Measurements from ENCODE around the gene SEMA4D. TPM values are rescaled to one million over a fixed set of nuclear protein-coding genes. Genes with fewer than 3 reads are reported as not detected.

The SEMA4D gene
- total RNA-seq, 2 donors from 2014 or later, result 42.8 to 51.0 TPM

DNA sequence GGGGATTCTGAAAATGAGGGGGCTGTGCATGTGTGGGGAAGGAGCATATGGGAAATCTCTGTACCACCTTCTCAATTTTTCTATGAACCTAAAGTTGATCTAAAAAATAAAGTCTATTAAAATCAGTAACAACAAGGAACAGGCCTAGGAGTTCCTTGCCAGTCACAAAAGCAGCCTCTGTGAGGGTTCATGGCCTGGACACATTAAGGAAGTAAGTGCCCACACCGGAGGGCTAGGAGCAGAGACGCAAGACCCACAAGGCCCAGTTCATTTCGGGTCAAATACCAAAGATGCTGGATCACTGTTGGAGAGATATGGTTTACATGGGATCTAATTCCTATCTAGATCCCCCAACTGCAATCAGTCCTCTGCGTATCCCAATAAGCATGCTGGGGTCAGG lies 88.4 kb downstream of the SEMA4D start:
- Mint-ChIP-seq H3K4me3 (no peak overlapping the region), H3K36me3 (ENCODE audit: low read depth) (peaks cover 12% of the 10 kb centered on the region), H3K27ac (no peak overlapping the region), H3K9me3 (peaks cover 10% of the 10 kb centered on the region), H3K27me3 (ENCODE audit: insufficient read depth) (no peaks in the 10 kb centered on the region), H3K4me1 (peaks cover 12% of the 10 kb centered on the region)
- no peak overlapping the region for H3K9ac ChIP-seq (ENCODE audit: extremely low read depth, low read length, poor library complexity, severe bottlenecking)
- no peaks in the 10 kb centered on the region for H3K36me3 ChIP-seq (ENCODE audit: control insufficient read depth, insufficient read depth, low read length)
- H3K27me3 ChIP-seq (ENCODE audit: control insufficient read depth, insufficient read depth, low read length, poor library complexity, severe bottlenecking), result no peaks in the 10 kb centered on the region
- WGBS, 2 experiments (ENCODE audit: insufficient coverage in 1 of 2, insufficient read length in 1 of 2), result 93 to 100% methylated on average over 4 of the region's 4 CpGs
- no peaks in the 10 kb centered on the region for H3K4me1 ChIP-seq (ENCODE audit: control insufficient read depth, insufficient read depth, low read length)
- TF ChIP-seq, protein P1, sequence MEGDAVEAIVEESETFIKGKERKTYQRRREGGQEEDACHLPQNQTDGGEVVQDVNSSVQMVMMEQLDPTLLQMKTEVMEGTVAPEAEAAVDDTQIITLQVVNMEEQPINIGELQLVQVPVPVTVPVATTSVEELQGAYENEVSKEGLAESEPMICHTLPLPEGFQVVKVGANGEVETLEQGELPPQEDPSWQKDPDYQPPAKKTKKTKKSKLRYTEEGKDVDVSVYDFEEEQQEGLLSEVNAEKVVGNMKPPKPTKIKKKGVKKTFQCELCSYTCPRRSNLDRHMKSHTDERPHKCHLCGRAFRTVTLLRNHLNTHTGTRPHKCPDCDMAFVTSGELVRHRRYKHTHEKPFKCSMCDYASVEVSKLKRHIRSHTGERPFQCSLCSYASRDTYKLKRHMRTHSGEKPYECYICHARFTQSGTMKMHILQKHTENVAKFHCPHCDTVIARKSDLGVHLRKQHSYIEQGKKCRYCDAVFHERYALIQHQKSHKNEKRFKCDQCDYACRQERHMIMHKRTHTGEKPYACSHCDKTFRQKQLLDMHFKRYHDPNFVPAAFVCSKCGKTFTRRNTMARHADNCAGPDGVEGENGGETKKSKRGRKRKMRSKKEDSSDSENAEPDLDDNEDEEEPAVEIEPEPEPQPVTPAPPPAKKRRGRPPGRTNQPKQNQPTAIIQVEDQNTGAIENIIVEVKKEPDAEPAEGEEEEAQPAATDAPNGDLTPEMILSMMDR (conservative IDR thresholded peaks at IDR 0.05), result no peak
- H3K4me3 ChIP-seq (ENCODE audit: low read length), result no peak overlapping the region
- DNase-seq, result no peak
- no peak overlapping the region for H3K27ac ChIP-seq (ENCODE audit: low read depth, low read length)
- H3K9me3 ChIP-seq (ENCODE audit: control insufficient read depth, low read length), result peaks cover 4% of the 10 kb centered on the region

DNA sequence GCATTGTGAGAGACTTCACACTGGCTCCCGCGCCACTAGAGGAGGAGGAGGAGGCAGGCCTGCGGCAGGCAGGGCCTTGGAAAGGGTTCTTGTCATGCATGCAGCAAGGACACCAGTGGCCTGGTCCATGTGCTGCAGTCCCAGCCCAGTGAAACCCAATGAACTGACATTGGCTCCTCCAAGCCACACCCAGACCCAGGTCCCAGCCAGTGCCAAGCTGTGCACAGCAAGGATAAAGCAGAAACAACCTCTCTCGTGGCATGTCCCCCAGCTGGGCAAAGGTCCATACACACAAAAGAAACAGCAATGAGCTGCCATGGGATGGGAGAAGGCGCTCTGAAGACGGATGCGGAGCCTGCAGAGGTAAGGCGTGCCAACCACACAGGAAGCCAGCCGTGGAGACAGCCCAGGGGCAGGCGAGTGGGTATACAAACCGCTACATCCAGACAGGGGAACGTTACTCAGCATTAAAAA lies 89.2 kb downstream of the SEMA4D start:
- Histone ChIP-seq H3K36me3 (ENCODE audit: control insufficient read depth, insufficient read depth, low read length) (no peaks in the 10 kb centered on the region), H3K4me1 (ENCODE audit: control insufficient read depth, insufficient read depth, low read length) (no peaks in the 10 kb centered on the region), H3K27ac (ENCODE audit: low read depth, low read length) (no peak overlapping the region), H3K9me3 (ENCODE audit: control insufficient read depth, low read length) (peaks cover 4% of the 10 kb centered on the region), H3K27me3 (ENCODE audit: control insufficient read depth, insufficient read depth, low read length, poor library complexity, severe bottlenecking) (no peaks in the 10 kb centered on the region), H3K9ac (ENCODE audit: extremely low read depth, low read length, poor library complexity, severe bottlenecking) (no peak overlapping the region), H3K4me3 (ENCODE audit: low read length) (no peak overlapping the region)
- H3K36me3 Mint-ChIP-seq (ENCODE audit: low read depth), result peaks cover 12% of the 10 kb centered on the region
- H3K27ac Mint-ChIP-seq, result no peak overlapping the region
- 93 to 95% methylated on average over 11 to 12 of the region's 12 CpGs for WGBS, 2 experiments (ENCODE audit: insufficient coverage in 1 of 2, insufficient read length in 1 of 2)
- DNase-seq, result no peak
- H3K9me3 Mint-ChIP-seq, result peaks cover 10% of the 10 kb centered on the region
- H3K4me3 Mint-ChIP-seq, result no peak overlapping the region
- TF ChIP-seq, protein P1 (conservative IDR thresholded peaks at IDR 0.05), result no peak
- no peaks in the 10 kb centered on the region for H3K27me3 Mint-ChIP-seq (ENCODE audit: insufficient read depth)
- peaks cover 12% of the 10 kb centered on the region for H3K4me1 Mint-ChIP-seq

DNA sequence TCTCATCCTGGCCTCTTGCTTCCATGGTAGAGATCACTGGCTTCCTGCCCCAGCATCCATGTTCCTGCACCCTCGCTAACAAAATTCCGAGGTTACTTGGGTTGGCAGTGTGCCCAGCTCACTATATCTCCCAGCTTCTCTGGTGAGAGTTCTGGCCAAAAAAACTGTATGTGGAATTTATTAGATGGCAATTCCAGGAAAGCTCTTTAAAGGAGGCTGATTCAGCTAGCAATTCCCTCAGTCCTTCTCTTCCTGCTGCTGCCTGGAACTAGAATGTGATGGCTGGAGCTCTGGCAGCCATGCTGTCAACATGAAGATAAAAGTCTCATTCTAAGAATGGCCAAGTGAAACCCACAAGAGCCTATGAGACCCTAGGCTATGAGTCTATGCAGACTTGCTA lies 90.8 kb downstream of the SEMA4D start:
- no peak overlapping the region for H3K4me3 Mint-ChIP-seq
- Histone ChIP-seq H3K4me3 (ENCODE audit: low read length) (no peak overlapping the region), H3K4me1 (ENCODE audit: control insufficient read depth, insufficient read depth, low read length) (no peaks in the 10 kb centered on the region), H3K27ac (ENCODE audit: low read depth, low read length) (no peak overlapping the region), H3K9me3 (ENCODE audit: control insufficient read depth, low read length) (peaks cover 4% of the 10 kb centered on the region), H3K27me3 (ENCODE audit: control insufficient read depth, insufficient read depth, low read length, poor library complexity, severe bottlenecking) (no peaks in the 10 kb centered on the region), H3K36me3 (ENCODE audit: control insufficient read depth, insufficient read depth, low read length) (no peaks in the 10 kb centered on the region), H3K9ac (ENCODE audit: extremely low read depth, low read length, poor library complexity, severe bottlenecking) (no peak overlapping the region)
- TF ChIP-seq, protein P1 (conservative IDR thresholded peaks at IDR 0.05), result no peak
- H3K27ac Mint-ChIP-seq, result no peak overlapping the region
- H3K9me3 Mint-ChIP-seq, result peaks cover 10% of the 10 kb centered on the region
- H3K27me3 Mint-ChIP-seq (ENCODE audit: insufficient read depth), result no peaks in the 10 kb centered on the region
- H3K4me1 Mint-ChIP-seq, result peaks cover 2% of the 10 kb centered on the region
- peaks cover 22% of the 10 kb centered on the region for H3K36me3 Mint-ChIP-seq (ENCODE audit: low read depth)
- DNase-seq, result no peak
- 91% methylated on average over 2 of the region's 2 CpGs; no CpG with 5 or more reads in 1 of the 2 experiments for WGBS, 2 experiments (ENCODE audit: insufficient coverage in 1 of 2, insufficient read length in 1 of 2)

Measured in endodermal cell (in vitro differentiated cells).